Neural crest cell (in vitro differentiated cells): ENCODE data around the gene ERC2. TPM values are rescaled to one million over a fixed set of nuclear protein-coding genes. Genes with fewer than 3 reads are reported as not detected.

Experiments
- DNase-seq: peaks from one replicate; pipeline ENCODE4 v3.0.0; 2021; ENCODE audit warnings: low read depth, mixed read lengths, low spot score
- H3K27ac Mint-ChIP-seq: one replicate; pipeline ENCODE4 v1.8.0; 2021; ENCODE audit warnings: mild to moderate bottlenecking, mixed read lengths; ENCODE audit not compliant: unreplicated experiment
- H3K27me3 Mint-ChIP-seq: 2 replicates; pipeline ENCODE4 v1.8.0; 2021; ENCODE audit warnings: low read depth, mild to moderate bottlenecking, mixed read lengths
- H3K36me3 Mint-ChIP-seq: 2 replicates; pipeline ENCODE4 v1.8.0; 2021; ENCODE audit warnings: low read depth, mild to moderate bottlenecking, mixed read lengths
- H3K4me1 Mint-ChIP-seq: 2 replicates; pipeline ENCODE4 v1.8.0; 2021; ENCODE audit warnings: mixed read lengths
- H3K4me3 Mint-ChIP-seq: one replicate; pipeline ENCODE4 v1.8.0; 2021; ENCODE audit warnings: mild to moderate bottlenecking, mixed read lengths
- H3K9me3 Mint-ChIP-seq: 2 replicates; pipeline ENCODE4 v1.8.0; 2021; ENCODE audit warnings: mixed read lengths
- total RNA-seq: library from RNA; stranded (reverse); gene quantifications from 2 replicates; pipeline ENCODE4 v1.2.1, GENCODE V29; 2021
- TF ChIP-seq, protein P1 (sequence below): fragments of 200-600 bp; sonication (generic); conservative IDR thresholded peaks from 2 replicates; pipeline ENCODE4 v1.5.0; 2021; ENCODE audit warnings: antibody characterized with exemption, mild to moderate bottlenecking

Gene ERC2
- total RNA-seq, 1 donor from 2014 or later: 13.5 TPM

DNA sequence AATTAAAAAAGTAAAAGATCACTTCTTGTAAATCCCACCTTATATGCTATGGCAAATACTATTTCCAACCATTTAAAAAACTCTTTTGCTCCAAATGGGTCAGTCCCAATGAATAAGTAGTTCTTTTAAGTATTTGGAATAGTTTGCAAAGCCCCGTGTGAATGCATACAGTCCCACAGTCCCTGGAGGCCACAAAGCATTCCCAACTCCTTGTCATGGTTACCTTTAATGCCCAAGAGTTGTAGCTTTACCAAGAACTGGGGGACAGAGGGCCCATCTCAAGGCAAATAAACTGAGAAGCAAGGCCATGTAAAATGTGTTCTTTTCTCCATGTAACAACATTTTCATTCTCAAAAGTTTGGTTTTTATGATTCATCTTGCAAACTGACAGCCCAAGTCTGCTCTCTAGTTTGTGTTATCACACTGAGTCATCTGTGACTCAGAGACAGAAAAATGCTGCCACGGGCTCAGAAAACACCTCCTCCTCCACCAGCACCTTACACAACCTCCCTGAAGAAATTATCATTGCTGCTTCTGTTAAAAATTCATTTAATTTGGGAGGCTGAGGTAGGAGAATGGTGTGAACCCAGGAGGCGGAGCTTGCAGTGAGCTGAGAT is 336.2 kb downstream of the ERC2 start:
- H3K4me1 Mint-ChIP-seq: peaks cover 46% of the 10 kb centered on the region
- H3K27me3 Mint-ChIP-seq: no peaks in the 10 kb centered on the region
- no peak for DNase-seq
- TF ChIP-seq, protein P1, sequence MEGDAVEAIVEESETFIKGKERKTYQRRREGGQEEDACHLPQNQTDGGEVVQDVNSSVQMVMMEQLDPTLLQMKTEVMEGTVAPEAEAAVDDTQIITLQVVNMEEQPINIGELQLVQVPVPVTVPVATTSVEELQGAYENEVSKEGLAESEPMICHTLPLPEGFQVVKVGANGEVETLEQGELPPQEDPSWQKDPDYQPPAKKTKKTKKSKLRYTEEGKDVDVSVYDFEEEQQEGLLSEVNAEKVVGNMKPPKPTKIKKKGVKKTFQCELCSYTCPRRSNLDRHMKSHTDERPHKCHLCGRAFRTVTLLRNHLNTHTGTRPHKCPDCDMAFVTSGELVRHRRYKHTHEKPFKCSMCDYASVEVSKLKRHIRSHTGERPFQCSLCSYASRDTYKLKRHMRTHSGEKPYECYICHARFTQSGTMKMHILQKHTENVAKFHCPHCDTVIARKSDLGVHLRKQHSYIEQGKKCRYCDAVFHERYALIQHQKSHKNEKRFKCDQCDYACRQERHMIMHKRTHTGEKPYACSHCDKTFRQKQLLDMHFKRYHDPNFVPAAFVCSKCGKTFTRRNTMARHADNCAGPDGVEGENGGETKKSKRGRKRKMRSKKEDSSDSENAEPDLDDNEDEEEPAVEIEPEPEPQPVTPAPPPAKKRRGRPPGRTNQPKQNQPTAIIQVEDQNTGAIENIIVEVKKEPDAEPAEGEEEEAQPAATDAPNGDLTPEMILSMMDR: no peak
- no peak overlapping the region for H3K27ac Mint-ChIP-seq
- no peaks in the 10 kb centered on the region for H3K36me3 Mint-ChIP-seq
- peaks cover 1% of the 10 kb centered on the region for H3K9me3 Mint-ChIP-seq
- peak overlapping the region; percentile 21 for H3K4me3 Mint-ChIP-seq

DNA sequence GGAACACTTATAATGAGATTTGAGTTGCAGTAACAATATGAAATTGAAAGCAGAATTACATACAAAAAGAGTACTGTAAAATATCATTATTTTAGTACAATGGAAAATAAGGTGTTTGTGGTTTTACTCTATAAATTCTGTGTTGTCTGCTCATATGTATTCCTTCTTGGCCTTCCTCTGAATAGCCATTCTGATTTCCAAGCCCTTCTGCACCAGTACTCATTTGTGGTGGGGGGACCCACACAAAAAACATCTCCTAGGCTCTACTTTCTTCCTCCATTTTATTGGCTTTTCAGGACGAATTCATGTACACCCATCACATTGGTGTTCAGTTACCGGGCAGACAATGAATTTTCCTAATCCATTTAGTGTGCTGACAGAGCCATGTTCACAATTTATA is 338.2 kb downstream of the ERC2 start:
- peaks cover 53% of the 10 kb centered on the region for H3K4me1 Mint-ChIP-seq
- TF ChIP-seq, protein P1: no peak
- H3K4me3 Mint-ChIP-seq: no peak overlapping the region

DNA sequence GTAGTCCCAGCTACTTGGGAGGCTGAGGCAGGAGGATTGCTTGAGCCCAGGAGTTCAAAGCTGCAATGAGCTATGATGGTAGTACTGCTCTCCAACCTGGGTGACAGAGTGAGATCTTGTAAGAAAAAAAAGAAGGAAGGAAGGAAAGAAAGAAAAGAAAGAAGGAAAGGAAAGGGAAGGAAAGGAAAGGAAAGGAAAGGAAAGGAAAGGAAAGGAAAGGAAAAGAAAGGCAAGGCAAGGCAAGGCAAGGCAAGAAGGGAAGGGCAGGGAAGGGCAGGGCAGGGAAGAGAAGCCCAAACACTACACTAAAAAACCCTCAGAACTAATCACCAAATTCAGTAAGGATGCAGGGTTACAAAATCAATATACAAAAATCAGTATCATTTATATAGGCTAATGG is 341.6 kb downstream of the ERC2 start:
- TF ChIP-seq, protein P1: no peak
- H3K27me3 Mint-ChIP-seq: no peaks in the 10 kb centered on the region
- no peak for DNase-seq
- H3K27ac Mint-ChIP-seq: no peak overlapping the region
- no peak overlapping the region for H3K4me3 Mint-ChIP-seq
- H3K36me3 Mint-ChIP-seq: no peaks in the 10 kb centered on the region
- peaks cover 10% of the 10 kb centered on the region for H3K9me3 Mint-ChIP-seq
- H3K4me1 Mint-ChIP-seq: peaks cover 64% of the 10 kb centered on the region

More for the DNA sequence above, 338.2 kb downstream of the ERC2 start:
- no peaks in the 10 kb centered on the region for H3K36me3 Mint-ChIP-seq
- H3K27me3 Mint-ChIP-seq: no peaks in the 10 kb centered on the region
- H3K27ac Mint-ChIP-seq: no peak overlapping the region
- DNase-seq: no peak
- peaks cover 3% of the 10 kb centered on the region for H3K9me3 Mint-ChIP-seq

DNA sequence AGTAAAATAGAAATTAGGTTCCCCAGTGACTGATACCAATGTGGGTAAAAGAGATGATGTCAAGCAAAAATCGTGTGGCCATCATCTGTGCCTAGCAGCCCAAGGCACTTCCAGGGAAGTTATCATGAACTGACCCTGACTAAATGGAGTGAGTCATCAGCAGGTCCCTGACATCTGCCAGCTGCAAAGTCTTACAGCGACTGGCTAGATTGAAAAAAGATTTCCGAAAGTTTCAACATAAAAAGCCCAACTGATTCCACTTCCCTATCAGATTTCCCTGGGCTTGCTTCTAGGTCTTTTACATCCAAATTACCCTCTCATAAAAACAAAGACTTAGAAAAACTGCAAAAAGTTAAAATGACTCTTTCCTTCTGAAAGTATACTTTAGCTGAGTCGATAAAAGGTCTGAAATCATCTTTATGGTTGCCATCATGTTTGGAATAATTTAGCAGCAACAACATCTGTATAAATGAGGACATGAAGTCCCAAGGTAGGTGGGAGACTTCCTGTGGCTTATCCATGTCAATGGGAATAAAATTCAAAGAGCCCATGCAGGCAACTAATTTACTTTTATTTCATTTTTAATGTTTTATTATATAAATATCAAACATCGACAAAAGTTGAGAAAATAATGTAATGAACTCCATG is 342.8 kb downstream of the ERC2 start:
- Mint-ChIP-seq H3K4me3 (no peak overlapping the region), H3K36me3 (no peaks in the 10 kb centered on the region), H3K4me1 (peaks cover 52% of the 10 kb centered on the region), H3K27ac (peak overlapping the region; percentile 2), H3K9me3 (peaks cover 10% of the 10 kb centered on the region), H3K27me3 (no peaks in the 10 kb centered on the region)
- TF ChIP-seq, protein P1: no peak
- no peak for DNase-seq

GRCh38 chr3:56124546-56124945 is 343.7 kb downstream of the ERC2 start:
- peaks cover 10% of the 10 kb centered on the region for H3K9me3 Mint-ChIP-seq
- TF ChIP-seq, protein P1: no peak
- H3K27ac Mint-ChIP-seq: no peak overlapping the region
- H3K27me3 Mint-ChIP-seq: no peaks in the 10 kb centered on the region
- H3K36me3 Mint-ChIP-seq: no peaks in the 10 kb centered on the region
- peaks cover 43% of the 10 kb centered on the region for H3K4me1 Mint-ChIP-seq
- H3K4me3 Mint-ChIP-seq: no peak overlapping the region
- DNase-seq: no peak
